Esophagus (tissue), 2 donors: ENCODE data around the gene PDGFRB. TPM values are rescaled to one million over a fixed set of nuclear protein-coding genes. Genes with fewer than 3 reads are reported as not detected.

Experiments
- H3K27ac ChIP-seq, 2 donors: one replicate each; pipeline ENCODE4 v1.5.1; 2013; ENCODE audit warnings: low read depth in 2 of 2, mild to moderate bottlenecking in 2 of 2, inconsistent platforms in 1 of 2, low read length in 1 of 2, moderate library complexity in 1 of 2
- H3K27me3 ChIP-seq, 2 donors: one replicate each; pipeline ENCODE4 v1.6.1; 2013; ENCODE audit warnings: low read length in 2 of 2, control low read depth in 1 of 2, mild to moderate bottlenecking in 1 of 2; ENCODE audit not compliant: insufficient read depth in 2 of 2, control insufficient read depth in 1 of 2
- H3K36me3 ChIP-seq, 2 donors: one replicate each; pipeline ENCODE4 v1.6.1; 2013; ENCODE audit warnings: low read length in 1 of 2; ENCODE audit not compliant: control insufficient read depth in 2 of 2, insufficient read depth in 2 of 2
- H3K4me1 ChIP-seq, 2 donors: one replicate each; pipeline ENCODE4 v1.6.1; 2013; ENCODE audit warnings: low read length in 1 of 2; ENCODE audit not compliant: control insufficient read depth in 2 of 2, insufficient read depth in 2 of 2
- H3K4me3 ChIP-seq, 2 donors: one replicate each; pipeline ENCODE4 v1.5.1; 2013; ENCODE audit warnings: low read length in 2 of 2, mild to moderate bottlenecking in 2 of 2, low read depth in 1 of 2, moderate library complexity in 1 of 2
- H3K9me3 ChIP-seq, 2 donors: one replicate each; pipeline ENCODE4 v1.6.1; 2013; ENCODE audit warnings: mild to moderate bottlenecking in 2 of 2, low read depth in 1 of 2, low read length in 1 of 2, moderate library complexity in 1 of 2; ENCODE audit not compliant: control insufficient read depth in 2 of 2, insufficient read depth in 1 of 2
- WGBS, 2 donors: extraction: QIAGEN DNeasy Blood & Tissue Kit; methylation state at CpG; one replicate each; pipeline ENCODE4 v1.1.7; 2013; 5-methylcytosine and 5-hydroxymethylcytosine counted together
- polyA plus RNA-seq, 2 donors: library from polyadenylated mRNA; stranded (reverse); fragments of 200-250 nt; gene quantifications; one replicate each; pipeline ENCODE4 v1.2.3, GENCODE V29; 2013
- donor health status: healthy with polysubstance abuse.
- donor health status: Bipolar disorder and iron deficiency.

The PDGFRB gene
- polyA plus RNA-seq, 2 donors = 7.9 to 9.6 TPM

GRCh38 chr5:150075233-150075632 lies 80.4 kb downstream of the PDGFRB start:
- no peak overlapping the region for H3K4me3 ChIP-seq
- WGBS, 2 donors = 80 to 89% methylated on average over 4 of the region's 4 CpGs
- no peaks in the 10 kb centered on the region for H3K36me3 ChIP-seq
- no peak overlapping the region for H3K27ac ChIP-seq
- no peaks in the 10 kb centered on the region for H3K9me3 ChIP-seq
- H3K4me1 ChIP-seq = no peaks in the 10 kb centered on the region
- H3K27me3 ChIP-seq = no peaks in the 10 kb centered on the region

GRCh38 chr5:150073677-150074076 lies 82.0 kb downstream of the PDGFRB start:
- no peaks in the 10 kb centered on the region for H3K36me3 ChIP-seq
- peaks cover 0 to under 1% of the 10 kb centered on the region in 2 donors for H3K4me1 ChIP-seq
- H3K9me3 ChIP-seq = no peaks in the 10 kb centered on the region
- no peak overlapping the region for H3K4me3 ChIP-seq
- H3K27me3 ChIP-seq = no peaks in the 10 kb centered on the region
- WGBS, 2 donors = 75 to 77% methylated on average over 3 of the region's 3 CpGs
- no peak overlapping the region for H3K27ac ChIP-seq

GRCh38 chr5:150073086-150073625 lies 82.5 kb downstream of the PDGFRB start:
- WGBS, 2 donors = 79 to 92% methylated on average over 5 of the region's 5 CpGs

GRCh38 chr5:150070821-150071220 lies 84.8 kb downstream of the PDGFRB start:
- H3K9me3 ChIP-seq = no peaks in the 10 kb centered on the region
- no peaks in the 10 kb centered on the region for H3K36me3 ChIP-seq
- H3K27ac ChIP-seq = no peak overlapping the region
- 87 to 91% methylated on average over 3 of the region's 3 CpGs for WGBS, 2 donors
- H3K4me3 ChIP-seq = no peak overlapping the region
- H3K4me1 ChIP-seq = peaks cover 3 to 4% of the 10 kb centered on the region in 2 donors
- no peaks in the 10 kb centered on the region for H3K27me3 ChIP-seq

More at GRCh38 chr5:150073086-150073625, 82.5 kb downstream of the PDGFRB start:
- Histone ChIP-seq H3K9me3 (no peaks in the 10 kb centered on the region), H3K36me3 (no peaks in the 10 kb centered on the region), H3K27me3 (no peaks in the 10 kb centered on the region), H3K4me1 (peaks cover 0 to 4% of the 10 kb centered on the region in 2 donors), H3K27ac (no peak overlapping the region), H3K4me3 (no peak overlapping the region)

- Histone ChIP-seq H3K4me3 (no peak overlapping the region), H3K36me3 (no peaks in the 10 kb centered on the region), H3K4me1 (peaks cover 3 to 4% of the 10 kb centered on the region in 2 donors), H3K9me3 (no peaks in the 10 kb centered on the region), H3K27ac (no peak overlapping the region), H3K27me3 (no peaks in the 10 kb centered on the region)
- WGBS, 2 donors = 85 to 87% methylated on average over 25 of the region's 25 CpGs
These were observed 85.7 kb downstream of the PDGFRB start for GRCh38 chr5:150069672-150070627.

GRCh38 chr5:150068961-150069645 lies 86.5 kb downstream of the PDGFRB start:
- Histone ChIP-seq H3K4me3 (no peak overlapping the region), H3K36me3 (no peaks in the 10 kb centered on the region), H3K9me3 (no peaks in the 10 kb centered on the region), H3K27ac (no peak overlapping the region), H3K27me3 (no peaks in the 10 kb centered on the region), H3K4me1 (peaks cover 3 to 4% of the 10 kb centered on the region in 2 donors)
- WGBS, 2 donors = 77 to 80% methylated on average over 12 of the region's 12 CpGs

- peaks cover 3 to 4% of the 10 kb centered on the region in 2 donors for H3K4me1 ChIP-seq
- H3K27ac ChIP-seq = no peak overlapping the region
- H3K4me3 ChIP-seq = no peak overlapping the region
- H3K36me3 ChIP-seq = no peaks in the 10 kb centered on the region
- WGBS, 2 donors = 51 to 64% methylated on average over 4 of the region's 4 CpGs
- no peaks in the 10 kb centered on the region for H3K27me3 ChIP-seq
- H3K9me3 ChIP-seq = no peaks in the 10 kb centered on the region
These were observed 87.2 kb downstream of the PDGFRB start for GRCh38 chr5:150068472-150068871.

- no peaks in the 10 kb centered on the region for H3K27me3 ChIP-seq
- no peaks in the 10 kb centered on the region for H3K36me3 ChIP-seq
- H3K4me1 ChIP-seq = peaks cover 3 to 4% of the 10 kb centered on the region in 2 donors
- no peak overlapping the region for H3K4me3 ChIP-seq
- WGBS, 2 donors = 91 to 95% methylated on average over 6 of the region's 6 CpGs
- no peaks in the 10 kb centered on the region for H3K9me3 ChIP-seq
- H3K27ac ChIP-seq = no peak overlapping the region
These were observed 87.6 kb downstream of the PDGFRB start for GRCh38 chr5:150068071-150068470.

GRCh38 chr5:150067405-150067960 lies 88.2 kb downstream of the PDGFRB start:
- Histone ChIP-seq H3K36me3 (no peaks in the 10 kb centered on the region), H3K27ac (no peak overlapping the region), H3K9me3 (no peaks in the 10 kb centered on the region), H3K4me1 (peaks cover 3 to 4% of the 10 kb centered on the region in 2 donors), H3K4me3 (no peak overlapping the region), H3K27me3 (no peaks in the 10 kb centered on the region)
- WGBS, 2 donors = 83 to 89% methylated on average over 6 of the region's 6 CpGs
